GM21717 (cell line): Measurements from ENCODE around the gene PRRT1.
A peak's percentile ranks its signal among the peaks of the same experiment; 100 is the strongest.

Source experiments
- ATAC-seq: cut with Tn5 transposase; IDR thresholded peaks from one replicate; pipeline ENCODE4 v1.9.1; 2021; ENCODE audit warnings: mild to moderate bottlenecking, moderate library complexity; ENCODE audit not compliant: unreplicated experiment

PRRT1 gene

DNA sequence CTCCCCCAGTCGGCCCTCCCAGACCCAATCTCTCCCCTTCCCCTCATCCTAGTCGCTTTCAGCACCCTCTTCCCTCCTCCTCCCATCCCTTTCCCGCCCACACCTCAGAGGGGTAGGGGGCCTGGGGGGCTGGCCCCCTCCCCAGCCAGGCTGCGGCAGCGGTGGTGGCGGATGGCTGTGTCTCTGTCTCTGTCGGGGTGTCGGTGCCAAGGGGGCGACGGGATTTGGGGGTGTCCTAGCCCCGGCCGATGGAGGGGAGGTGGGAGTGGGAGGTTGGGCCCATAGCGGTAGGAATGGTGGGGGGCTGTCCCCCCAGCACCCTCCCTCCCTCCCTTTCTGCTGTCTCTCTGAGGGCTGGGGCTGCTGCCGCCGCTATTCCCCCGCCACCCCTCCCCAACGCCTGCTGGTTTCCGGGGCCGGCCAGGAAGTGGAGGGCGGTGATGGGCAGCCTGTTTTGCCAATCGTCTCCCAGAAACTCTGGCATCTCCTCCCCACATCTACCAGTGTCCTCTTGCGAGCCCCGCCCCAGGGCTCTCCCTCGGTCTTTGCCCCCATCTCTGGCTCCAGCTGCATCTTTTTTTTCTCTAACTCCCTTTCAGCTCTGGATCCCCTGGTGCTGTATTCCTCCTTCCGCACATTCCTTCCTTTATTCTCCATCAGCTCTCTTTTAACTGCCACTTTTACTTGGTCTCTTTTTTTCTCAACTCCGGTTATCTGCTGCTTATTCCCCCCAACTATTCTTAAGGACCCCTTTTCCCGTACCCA is 24.2 kb upstream of the PRRT1 start, which contains the start of gene AGPAT1:
AGPAT1 (minus strand) TSS at position 374 of the 765 bp plus-strand sequence. CDS start 4,588 bp downstream, outside the sequence.
- ATAC-seq, result peak; percentile 32

DNA sequence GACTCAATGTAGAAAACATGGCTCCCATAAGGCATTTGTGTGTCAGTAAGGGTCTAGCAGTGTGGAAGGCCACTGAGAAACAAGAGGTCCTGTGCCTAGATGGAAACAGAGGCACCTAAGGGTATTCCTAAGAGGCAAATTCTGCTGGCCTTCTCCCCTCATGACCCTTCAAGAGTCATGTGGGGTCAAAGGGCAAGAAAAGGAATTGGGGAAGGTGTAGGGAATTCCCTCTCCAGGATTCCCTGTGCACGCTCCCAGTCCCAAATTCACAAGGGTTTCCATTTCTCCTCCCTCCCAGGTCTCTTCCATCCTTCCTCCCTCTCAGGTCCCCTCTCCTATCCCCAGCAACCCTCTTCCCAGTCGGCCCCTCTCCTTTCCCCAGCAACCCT is 23.6 kb upstream of the PRRT1 start:
- no peak for ATAC-seq

DNA sequence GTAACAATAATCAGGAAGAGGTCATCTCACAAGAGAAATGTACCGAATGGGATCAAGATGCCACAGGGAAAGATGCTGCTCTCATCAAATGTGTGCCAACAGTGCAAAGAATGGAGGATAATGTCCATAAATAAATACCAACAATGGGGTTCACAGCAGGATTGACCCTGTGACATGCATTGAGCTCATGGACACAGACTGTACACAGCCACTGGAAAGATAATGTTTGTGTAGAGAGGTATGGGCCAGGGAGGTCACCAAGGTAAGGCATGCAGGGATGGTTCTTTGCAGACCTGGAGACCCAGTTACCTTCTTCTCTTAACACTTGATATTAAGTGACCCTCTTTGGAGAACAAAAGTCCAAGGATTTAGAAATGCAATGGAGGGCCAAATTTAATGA is 22.7 kb upstream of the PRRT1 start:
- no peak for ATAC-seq

DNA sequence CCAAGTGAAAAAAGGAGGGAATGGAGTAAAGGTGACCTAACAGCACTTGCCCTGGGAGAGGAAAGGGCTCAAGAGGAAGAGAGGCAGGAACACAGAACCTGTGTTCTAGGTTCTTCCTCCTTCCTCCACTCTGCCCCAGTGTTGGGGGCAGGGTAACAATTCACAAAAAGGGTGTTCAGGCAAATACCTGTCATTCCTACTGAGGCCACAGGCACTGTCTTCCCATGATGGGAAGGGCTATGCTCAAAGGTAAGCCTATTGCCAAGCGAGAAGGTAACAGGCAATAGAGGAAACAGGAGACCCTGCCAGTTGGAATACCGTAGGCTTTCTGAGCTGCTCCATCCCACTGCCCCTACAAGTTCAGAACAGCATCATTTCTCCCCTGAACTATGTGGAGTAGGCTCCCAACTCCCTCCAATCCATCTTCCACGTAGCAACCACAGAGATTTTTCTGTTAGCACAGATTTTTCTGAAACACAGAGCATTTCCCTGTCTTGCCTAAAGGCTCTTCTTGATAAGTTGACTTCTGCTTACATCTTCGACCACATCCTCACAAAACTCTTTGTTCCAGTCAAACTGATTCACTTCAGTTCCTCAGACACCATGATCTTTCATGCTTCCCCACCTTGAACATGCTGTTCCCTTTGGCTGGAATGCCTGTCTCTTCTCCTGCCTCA is 21.4 kb upstream of the PRRT1 start:
- ATAC-seq, result no peak

DNA sequence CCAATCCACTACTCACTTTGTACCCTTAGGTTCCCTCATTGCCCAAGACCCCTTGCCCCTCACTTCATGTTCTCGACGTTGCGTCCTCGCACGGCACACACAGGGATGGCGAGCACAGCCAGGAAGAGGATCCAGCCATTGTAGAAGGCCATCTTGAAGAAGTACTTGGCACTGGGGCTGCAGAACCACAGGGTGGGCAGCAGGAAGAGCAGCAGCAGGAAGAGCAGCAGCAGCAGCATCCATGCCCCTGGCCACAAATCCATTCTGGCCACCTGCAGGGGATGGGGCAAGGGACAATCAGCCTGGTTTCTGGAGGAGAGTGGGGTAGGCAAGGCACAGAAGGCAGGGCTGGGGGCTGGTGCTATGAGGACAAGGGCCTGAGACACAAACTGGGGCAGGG is 19.5 kb upstream of the PRRT1 start:
- no peak for ATAC-seq

DNA sequence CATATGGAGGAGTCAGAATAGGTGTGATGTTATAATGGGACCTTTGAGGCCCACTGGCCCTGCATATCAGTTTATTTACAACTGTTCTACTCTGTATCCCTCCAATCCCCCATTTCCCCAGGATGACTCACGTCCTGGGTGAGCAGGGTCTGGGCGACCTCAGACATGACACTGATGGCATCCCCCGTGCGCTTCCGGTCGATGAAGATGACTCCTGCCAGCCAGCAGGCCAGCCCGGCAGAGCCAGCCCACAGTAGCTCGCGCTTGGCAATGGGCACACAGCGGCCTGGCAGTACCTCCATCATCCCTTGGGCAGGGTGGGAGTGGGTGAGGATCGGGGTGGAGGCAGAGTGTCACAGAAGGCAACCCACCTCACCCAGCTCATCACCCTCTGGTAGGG is 18.6 kb upstream of the PRRT1 start:
- no peak for ATAC-seq

DNA sequence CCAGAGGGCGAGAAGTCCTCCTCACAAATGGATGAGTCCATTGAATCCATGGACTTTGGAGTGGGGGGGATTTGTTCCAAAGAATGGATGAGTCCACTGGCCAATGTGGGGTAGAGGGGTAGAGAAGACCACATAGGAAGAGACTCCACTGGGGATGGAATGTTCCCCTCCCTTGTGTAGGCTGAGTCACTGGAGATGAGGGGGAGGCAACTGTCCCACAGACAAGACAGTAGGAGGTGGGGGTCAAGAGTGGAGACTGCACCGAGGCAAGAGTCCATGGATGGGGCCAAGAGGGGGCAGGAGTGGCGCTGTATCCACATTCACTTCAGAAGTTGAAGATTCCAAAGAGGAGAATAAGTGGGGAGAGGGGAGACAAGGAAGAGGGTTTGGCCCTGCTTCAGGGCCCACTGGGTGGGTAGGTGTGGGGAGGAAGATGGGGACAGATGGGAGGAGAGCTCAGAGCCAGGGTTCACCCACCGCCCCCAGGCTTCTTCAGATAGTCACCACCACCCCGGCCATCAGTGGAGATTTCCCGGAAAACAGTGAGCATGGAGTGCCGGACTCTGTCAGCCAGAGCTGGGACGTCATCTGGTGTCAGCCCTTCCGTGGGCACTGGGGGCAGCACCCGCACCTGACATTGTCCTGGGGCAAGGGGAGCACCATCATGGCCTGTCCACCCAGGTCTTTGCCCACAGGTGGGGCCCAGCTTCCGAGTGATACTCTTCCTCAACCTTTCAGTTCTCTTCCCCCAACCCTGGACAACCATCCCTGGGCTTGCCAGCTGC is 17.3 kb upstream of the PRRT1 start:
- ATAC-seq, result no peak

DNA sequence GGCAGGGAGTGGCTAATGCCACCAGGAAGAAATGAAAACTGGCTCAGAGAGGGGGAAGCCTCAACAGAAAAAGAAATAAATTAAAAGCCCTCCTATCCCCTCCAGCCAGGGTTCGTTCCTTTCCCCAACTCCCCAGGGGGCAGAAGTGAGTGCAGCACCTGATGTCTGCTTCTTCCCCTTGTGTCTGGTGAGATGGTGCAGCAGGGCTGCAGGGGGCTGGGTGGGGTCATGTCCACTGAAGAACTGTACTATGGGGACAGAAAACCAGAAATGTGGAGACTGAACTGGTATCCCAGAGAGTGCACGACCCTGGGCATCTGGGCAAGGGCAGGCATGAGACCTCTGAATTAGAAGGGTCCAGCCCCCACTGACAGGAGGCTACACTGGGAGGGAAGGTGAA is 16.6 kb upstream of the PRRT1 start:
- no peak for ATAC-seq

DNA sequence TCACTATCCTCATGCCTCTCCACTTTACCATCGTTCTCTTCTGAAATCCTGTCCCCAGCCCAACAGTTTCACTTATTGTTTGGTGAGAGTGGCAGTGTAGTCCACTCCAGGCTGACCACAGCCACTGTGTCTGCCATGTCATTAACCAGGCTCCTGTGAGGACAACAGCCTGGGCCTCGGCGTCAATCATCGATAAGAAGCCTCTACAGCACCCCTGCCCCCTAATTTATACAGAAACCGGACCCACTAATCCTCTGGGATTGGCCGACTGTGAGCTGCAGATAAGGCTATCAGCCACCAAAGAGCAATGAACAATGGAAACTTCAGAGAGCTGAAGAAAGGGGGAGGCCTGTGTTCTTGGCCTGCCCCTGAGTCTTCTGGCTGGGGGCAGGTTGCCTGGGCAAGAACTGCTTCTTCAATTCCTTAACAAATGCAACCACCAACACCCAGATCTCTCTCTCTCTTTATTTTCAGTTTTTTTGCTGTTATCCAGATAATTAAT is 16.1 kb upstream of the PRRT1 start:
- no peak for ATAC-seq

DNA sequence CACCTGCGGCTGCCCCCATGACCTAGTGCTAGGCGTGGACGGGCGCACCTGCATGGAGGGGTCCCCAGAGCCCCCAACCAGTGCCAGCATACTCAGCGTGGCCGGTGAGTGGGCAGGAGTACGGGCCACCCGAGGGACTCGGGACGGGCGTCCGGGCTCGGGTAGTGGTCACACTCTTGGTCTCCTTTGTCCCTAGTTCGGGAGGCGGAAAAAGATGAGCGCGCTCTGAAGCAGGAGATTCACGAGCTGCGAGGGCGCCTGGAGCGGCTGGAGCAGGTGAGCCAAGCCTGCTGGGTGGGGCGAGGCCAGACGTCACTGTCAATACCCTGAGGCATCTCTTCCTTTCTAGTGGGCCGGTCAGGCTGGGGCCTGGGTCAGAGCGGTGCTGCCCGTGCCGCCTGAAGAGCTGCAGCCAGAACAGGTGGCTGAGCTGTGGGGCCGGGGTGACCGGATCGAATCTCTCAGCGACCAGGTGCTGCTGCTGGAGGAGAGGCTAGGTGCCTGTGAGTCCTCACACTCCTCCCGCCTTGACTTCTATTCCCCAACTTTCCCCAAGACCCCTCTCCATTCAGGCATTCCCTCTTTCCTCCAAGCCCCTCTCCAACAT is 15.5 kb upstream of the PRRT1 start:
- ATAC-seq, result no peak

DNA sequence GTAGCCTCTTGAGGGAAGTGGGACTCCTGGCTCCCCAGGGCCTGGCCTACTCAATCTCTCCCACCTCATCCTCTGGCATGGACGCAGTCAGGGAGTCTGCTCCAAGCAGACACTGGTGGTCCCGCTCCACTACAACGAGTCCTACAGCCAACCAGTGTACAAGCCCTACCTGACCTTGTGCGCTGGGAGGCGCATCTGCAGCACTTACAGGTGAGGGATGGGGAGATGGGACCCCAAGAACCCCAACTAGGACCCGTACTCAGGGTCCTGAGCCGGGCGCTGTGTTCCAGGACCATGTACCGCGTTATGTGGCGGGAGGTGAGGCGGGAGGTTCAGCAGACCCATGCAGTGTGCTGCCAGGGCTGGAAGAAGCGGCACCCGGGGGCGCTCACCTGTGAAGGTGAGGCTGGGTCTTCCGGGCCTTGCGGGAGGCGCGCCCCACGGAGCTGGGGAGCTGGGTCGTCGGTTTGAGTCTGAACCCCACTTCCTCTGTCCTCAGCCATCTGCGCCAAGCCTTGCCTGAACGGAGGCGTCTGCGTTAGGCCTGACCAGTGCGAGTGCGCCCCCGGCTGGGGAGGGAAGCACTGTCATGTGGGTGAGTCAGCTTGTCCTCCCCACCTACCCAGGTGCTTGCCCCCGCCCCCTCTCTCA is 14.8 kb upstream of the PRRT1 start:
- no peak for ATAC-seq

DNA sequence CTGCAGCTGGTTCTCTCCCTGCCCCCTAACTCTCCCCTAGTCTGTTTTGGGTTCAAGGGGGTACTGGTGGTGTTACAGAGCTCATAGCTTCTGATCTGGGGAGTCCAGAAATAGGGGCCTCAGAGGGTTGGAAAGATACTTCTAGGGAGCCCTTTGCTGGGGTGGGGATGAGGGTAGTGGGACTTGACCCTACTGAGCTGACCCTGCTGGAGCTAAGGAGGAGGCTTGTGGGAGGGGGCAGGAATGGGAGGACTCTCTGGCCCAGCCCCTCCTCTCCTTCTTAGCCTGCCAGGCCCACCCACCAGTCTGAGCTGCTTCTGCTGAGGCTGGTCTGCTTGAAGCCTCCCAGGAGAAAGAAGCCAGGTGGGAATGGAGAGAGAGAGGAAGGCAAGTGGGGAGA is 12.6 kb upstream of the PRRT1 start, which contains the start of gene EGFL8:
EGFL8 (plus strand) TSS at position 301 of the 400 bp plus-strand sequence. CDS start 1,571 bp downstream, outside the sequence.
- no peak for ATAC-seq

DNA sequence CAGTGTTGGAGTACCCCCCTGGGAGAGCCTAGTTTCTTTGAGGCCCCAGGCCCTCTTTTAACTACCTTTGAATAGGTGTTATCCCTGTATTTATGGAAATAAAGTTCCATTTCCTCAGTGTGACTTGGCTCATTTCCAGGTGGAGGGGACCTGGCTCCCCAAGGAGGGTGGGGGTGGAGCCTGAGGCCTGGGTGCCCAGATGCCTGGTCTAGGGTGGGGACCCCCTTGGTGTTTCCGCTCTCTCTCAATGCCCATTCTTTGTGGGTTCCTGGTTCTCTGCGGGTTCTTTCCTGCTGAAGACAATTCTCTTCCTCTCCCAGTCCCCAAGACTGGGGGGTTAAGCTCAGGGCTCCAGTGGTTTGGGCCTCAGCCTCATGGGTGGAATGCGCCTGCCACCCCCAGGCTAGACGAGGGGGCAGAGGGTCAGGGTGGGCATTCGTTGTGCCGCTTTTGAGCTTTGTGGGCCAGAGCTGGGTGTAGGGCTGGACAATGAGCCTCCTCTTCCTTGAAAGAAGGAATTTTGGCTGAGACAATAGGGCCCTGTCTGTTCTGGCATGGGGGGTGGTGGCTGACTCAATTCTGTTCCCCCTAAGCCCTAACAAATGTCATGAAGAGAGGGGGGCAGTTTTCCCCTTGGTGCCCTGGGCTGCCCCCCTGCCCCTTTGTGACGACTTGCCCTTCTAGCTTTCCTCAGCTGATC is 12.0 kb upstream of the PRRT1 start:
- no peak for ATAC-seq

DNA sequence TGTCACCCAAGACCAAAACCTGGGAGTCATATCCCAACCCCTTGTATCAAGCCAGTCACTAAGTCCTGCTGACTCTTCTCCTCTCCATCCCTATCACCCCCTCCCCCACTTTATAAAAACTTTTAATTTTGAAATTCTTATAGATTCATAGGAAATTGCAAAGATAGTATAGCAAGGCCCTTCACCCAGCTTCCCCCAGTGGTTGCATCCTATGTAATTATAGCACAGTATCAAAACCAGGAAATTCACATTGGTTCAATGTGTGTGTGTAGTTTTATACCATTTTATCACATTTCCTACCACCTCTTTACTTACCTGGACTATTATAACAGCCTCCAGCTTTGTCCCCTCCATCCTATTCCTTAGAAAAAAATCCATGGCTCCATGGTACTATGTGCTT is 6.3 kb upstream of the PRRT1 start:
- no peak for ATAC-seq

DNA sequence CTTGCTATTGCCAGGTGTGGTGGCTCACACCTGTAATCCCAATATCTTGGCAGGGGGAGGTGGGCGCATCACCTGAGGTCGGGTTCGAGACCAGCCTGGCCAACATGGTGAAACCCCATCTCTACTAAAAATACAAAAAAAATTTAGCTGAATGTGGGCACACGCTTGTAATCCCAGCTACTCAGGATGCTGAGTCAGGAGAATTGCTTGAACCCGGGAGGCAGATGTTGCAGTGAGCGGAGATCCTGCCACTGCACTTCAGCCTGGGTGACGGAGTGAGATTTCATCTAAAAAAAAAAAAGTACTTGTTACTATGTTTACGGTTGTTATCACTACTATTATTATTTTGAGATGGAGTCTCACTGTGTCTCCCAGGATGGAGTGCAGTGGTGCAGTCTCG is 5.2 kb upstream of the PRRT1 start:
- ATAC-seq, result no peak

DNA sequence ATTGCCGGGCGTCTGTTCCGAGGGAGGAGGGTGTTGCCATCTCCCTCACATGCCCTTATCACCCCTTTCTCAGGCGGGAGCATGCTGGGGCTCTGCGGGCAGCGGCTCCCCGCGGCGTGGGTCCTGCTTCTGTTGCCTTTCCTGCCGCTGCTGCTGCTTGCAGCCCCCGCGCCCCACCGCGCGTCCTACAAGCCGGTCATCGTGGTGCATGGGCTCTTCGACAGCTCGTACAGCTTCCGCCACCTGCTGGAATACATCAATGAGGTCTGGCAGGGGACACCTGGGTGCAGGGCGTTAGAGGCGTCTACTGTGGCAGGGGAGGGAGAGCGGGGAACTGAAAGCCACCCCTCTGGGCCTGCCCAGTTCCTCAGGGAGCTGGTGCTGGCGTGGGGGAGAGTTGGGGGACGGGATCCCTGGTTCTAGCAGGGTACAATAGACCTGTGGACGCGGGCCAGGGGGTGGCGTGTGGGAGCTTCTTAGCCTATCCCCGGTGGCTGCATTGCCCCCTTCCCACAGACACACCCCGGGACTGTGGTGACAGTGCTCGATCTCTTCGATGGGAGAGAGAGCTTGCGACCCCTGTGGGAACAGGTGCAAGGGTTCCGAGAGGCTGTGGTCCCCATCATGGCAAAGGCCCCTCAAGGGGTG is 2.9 kb upstream of the PRRT1 start:
- ATAC-seq, result peak; percentile 68

DNA sequence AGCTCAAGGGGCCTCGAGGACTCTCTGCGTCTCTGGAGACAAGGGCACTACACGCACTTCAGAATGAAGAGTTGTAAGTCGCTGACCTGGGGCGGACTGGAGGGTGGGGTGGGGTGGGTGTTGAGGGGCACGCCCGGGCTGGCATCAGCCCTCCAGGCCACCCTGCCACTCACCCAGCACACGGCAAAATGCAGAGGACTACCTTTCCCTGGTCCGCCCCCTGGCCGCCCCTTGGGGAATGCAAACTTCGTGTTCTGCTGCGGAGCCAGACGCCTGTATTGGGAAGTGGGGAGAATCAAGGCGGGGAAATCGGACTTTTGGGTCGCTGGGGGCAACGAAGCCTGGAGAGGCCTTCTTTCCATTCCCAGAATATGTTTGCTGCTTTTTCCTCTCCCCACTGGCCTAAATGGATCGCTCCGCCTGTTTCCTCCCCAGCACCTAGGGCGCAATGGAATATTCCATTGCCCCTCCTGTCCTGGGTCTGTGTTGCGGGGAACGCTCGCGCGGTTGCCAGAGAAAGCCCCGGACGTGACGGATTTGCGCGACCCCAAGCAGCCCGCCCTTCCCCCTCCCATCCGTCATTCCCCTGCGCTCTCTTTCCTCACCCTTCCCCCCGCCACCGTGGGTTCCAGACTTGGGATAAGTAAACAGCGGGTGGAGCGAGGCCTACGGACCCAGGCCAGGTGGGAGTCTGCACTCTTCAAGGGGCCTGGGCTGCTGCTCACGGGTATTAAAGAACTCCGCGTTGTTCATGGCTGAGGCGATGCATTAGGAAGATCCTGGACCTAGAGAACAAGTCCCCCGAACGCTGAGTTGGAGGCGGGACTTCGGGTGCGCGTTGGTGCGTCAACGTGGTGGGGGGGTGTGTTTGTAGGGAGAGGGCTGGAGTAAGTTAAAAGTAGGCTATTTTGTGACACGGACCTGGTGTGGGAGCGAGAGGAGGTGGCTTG is 2.1 kb upstream of the PRRT1 start, which contains the start of gene PPT2:
PPT2 (plus strand) TSS at position 578 of the 950 bp plus-strand sequence. CDS start 454 bp downstream, outside the sequence.
- ATAC-seq, result no peak
